A549 (cell line): Measurements from ENCODE around the gene ANKFY1. TPM values are rescaled to one million over a fixed set of nuclear protein-coding genes. Genes with fewer than 3 reads are reported as not detected.

ENCODE experiments used
- ATAC-seq, 2 experiments: fragments of 200-7000 bp in 1 of 2; fragments of >200 bp in 1 of 2; cut with Nextera tagmentation in 1 of 2; cut with Tn5 transposase in 1 of 2; 3 replicates each; pipeline versions ENCODE4 v1.8.0 to v1.9.1; 2018 to 2020; ENCODE audit warnings: mild to moderate bottlenecking in 1 of 2, moderate library complexity in 1 of 2
- CTCF ChIA-PET: fragments of 300-600 bp; sonication (Branson Sonifier 250); formaldehyde crosslinking; extraction: SDS; loops from one replicate; lab custom pipeline; 2021; ENCODE audit warnings: antibody characterized with exemption, inconsistent platforms; lab: Yijun Ruan, JAX
- POLR2A ChIA-PET: fragments of 350-600 bp; formaldehyde crosslinking; extraction: SDS; loops from one replicate; lab custom pipeline; 2021; ENCODE audit warnings: antibody characterized with exemption, inconsistent platforms; lab: Yijun Ruan, JAX
- DNase-seq, 2 experiments: peaks; one replicate each; pipeline versions ENCODE4 v3.0.0 to v3.0.0-alpha.2; 2011 to 2016; ENCODE audit warnings: low read depth in 1 of 2, low spot score in 1 of 2
- FAIRE-seq: peaks from 2 replicates; lab custom pipeline; 2011; peaks lifted over from hg19 to GRCh38; lab: Jason Lieb, UNC
- H3K27ac ChIP-seq, 2 experiments: fragments of >200 bp; sonication (Bioruptor Twin); formaldehyde crosslinking; 3 replicates each; pipeline ENCODE4 v1.5.1; 2016 to 2017
- H3K4me1 ChIP-seq: fragments of >200 bp; sonication (Bioruptor Twin); formaldehyde crosslinking; 3 replicates; pipeline ENCODE4 v1.6.1; 2016
- H3K4me2 ChIP-seq: fragments of >200 bp; sonication (Bioruptor Twin); formaldehyde crosslinking; 3 replicates; pipeline ENCODE4 v1.6.1; 2016
- H3K4me3 ChIP-seq: fragments of >200 bp; sonication (Bioruptor Twin); formaldehyde crosslinking; 3 replicates; pipeline ENCODE4 v1.5.1; 2016
- H3K9me3 ChIP-seq: fragments of >200 bp; sonication (Bioruptor Twin); formaldehyde crosslinking; 3 replicates; pipeline ENCODE4 v1.6.1; 2016
- BHLHE40 ChIP-seq: IDR thresholded peaks from 2 replicates; pipeline ENCODE4 v1.6.1; 2012; ENCODE audit warnings: low read depth, low read length, inconsistent platforms
- CEBPB ChIP-seq, 2 experiments: fragments of >200 bp in 1 of 2; sonication (Bioruptor Twin) in 1 of 2; formaldehyde crosslinking in 1 of 2; IDR thresholded peaks; 2 replicates each; pipeline ENCODE4 v1.6.1; 2012 to 2016
- CHD4 ChIP-seq: fragments of 200-600 bp; sonication (generic); IDR thresholded peaks from 2 replicates; pipeline ENCODE4 v1.6.1; 2016; ENCODE audit warnings: antibody characterized with exemption, mild to moderate bottlenecking, borderline replicate concordance
- CTCF ChIP-seq: fragments of >200 bp; sonication (Bioruptor Twin); formaldehyde crosslinking; IDR thresholded peaks from 3 replicates; pipeline ENCODE4 v1.5.1; 2016
- E2F6 ChIP-seq: IDR thresholded peaks from 2 replicates; pipeline ENCODE4 v1.6.1; 2012; ENCODE audit warnings: low read depth, borderline replicate concordance
- EP300 ChIP-seq, 2 experiments: fragments of >200 bp; sonication (Bioruptor Twin); formaldehyde crosslinking; IDR thresholded peaks; 2 replicates in 1 of 2; 3 replicates in 1 of 2; pipeline ENCODE4 v1.6.1; 2016 to 2017
- FOXS1 ChIP-seq: fragments of 250-450 bp; sonication (Bioruptor Pico); IDR thresholded peaks from 2 replicates; pipeline ENCODE4 v1.5.0; 2020; ENCODE audit warnings: mild to moderate bottlenecking, moderate library complexity
- HOXA7 ChIP-seq: fragments of 250-450 bp; sonication (Bioruptor Pico); IDR thresholded peaks from 2 replicates; pipeline ENCODE4 v1.5.0; 2020; ENCODE audit warnings: mild to moderate bottlenecking, moderate library complexity
- MAZ ChIP-seq: fragments of 150-350 bp; IDR thresholded peaks from 2 replicates; pipeline ENCODE4 v1.6.1; 2014; ENCODE audit warnings: antibody characterized with exemption, low read depth, low read length, borderline replicate concordance
- PBX3 ChIP-seq: IDR thresholded peaks from 2 replicates; pipeline ENCODE4 v1.6.1; 2012
- PHF8 ChIP-seq: fragments of 200-600 bp; sonication (generic); IDR thresholded peaks from 2 replicates; pipeline ENCODE4 v1.6.1; 2016; ENCODE audit warnings: low read depth, mild to moderate bottlenecking, antibody characterized with exemption, moderate library complexity, borderline replicate concordance
- RCOR1 ChIP-seq: fragments of 150-350 bp; IDR thresholded peaks from 2 replicates; pipeline ENCODE4 v1.6.1; 2014; ENCODE audit warnings: antibody characterized with exemption, low read length, low read depth
- REST ChIP-seq: fragments of 200-600 bp; sonication (generic); IDR thresholded peaks from 2 replicates; pipeline ENCODE4 v1.6.1; 2016; ENCODE audit warnings: antibody characterized with exemption, mild to moderate bottlenecking, moderate library complexity
- RNF2 ChIP-seq: fragments of 200-600 bp; sonication (generic); IDR thresholded peaks from 2 replicates; pipeline ENCODE4 v1.6.1; 2016; ENCODE audit warnings: low read depth, mild to moderate bottlenecking, antibody characterized with exemption, moderate library complexity, borderline replicate concordance
- ZC3H11A ChIP-seq: fragments of 450-650 bp; IDR thresholded peaks from 2 replicates; pipeline ENCODE4 v1.6.1; 2014; ENCODE audit warnings: antibody characterized with exemption, mild to moderate bottlenecking
- WGBS: methylation state at CpG from one replicate; pipeline ENCODE4 v1.1.6; 2017; ENCODE audit errors: missing lambda C conversion rate; 5-methylcytosine and 5-hydroxymethylcytosine counted together
- polyA plus RNA-seq, 4 experiments: library from polyadenylated mRNA; depleted of rRNA in 3 of 4; stranded (reverse); fragments of >200 nt; fragmentation: RNase III in 1 of 4; extraction: RNeasy Plus Mini Kit Qiagen cat#74134 plus additional on column Dnase treatment in 1 of 4; gene quantifications; 2 replicates in 3 of 4; 3 replicates in 1 of 4; pipeline ENCODE4 v1.2.3, GENCODE V29; 2011 to 2017

The ANKFY1 gene
- polyA plus RNA-seq, 2 of the 4 experiments (the other 2 are of a cell fraction): 28.5 to 51.7 TPM

GRCh38 chr17:4136373-4136772, 127.4 kb downstream of the ANKFY1 start:
- DNase-seq (no peak), ATAC-seq (no peak), FAIRE-seq (no peak)
- CTCF ChIA-PET: interaction anchor here (0.7 to 1.4 kb wide), 3 partner anchors 24 to 1303 kb away, joined by 3 to 4 read pairs (median 3); no protein-coding TSS in a partner anchor
- TF ChIP-seq REST (no peak), CHD4 (no peak), HOXA7 (no peak), PHF8 (no peak)
- 76% methylated on average over 6 of the region's 6 CpGs for WGBS
- Histone ChIP-seq H3K4me3 (no peak overlapping the region), H3K9me3 (no peaks in the 10 kb centered on the region), H3K4me1 (peaks cover 17% of the 10 kb centered on the region), H3K4me2 (no peak overlapping the region), H3K27ac (no peak overlapping the region)
- POLR2A ChIA-PET: no interaction called here

- FAIRE-seq: no peak
- no peak; a peak in 1 of 6 replicates for ATAC-seq
- POLR2A ChIA-PET: interaction anchor here (1.6 kb wide), 1 partner anchor 8 kb away, joined by 15 read pairs; the partner anchor contains the start of genes CYB5D2 and ZZEF1
Observed at GRCh38 chr17:4135489-4135888, 128.3 kb downstream of the ANKFY1 start.

GRCh38 chr17:4134721-4135120, 129.1 kb downstream of the ANKFY1 start:
- CTCF ChIA-PET: interaction anchor here (0.8 to 1.2 kb wide), 3 partner anchors 9 to 65 kb away, joined by 3 to 5 read pairs (median 4); partner anchors contain the start of genes CYB5D2 and ZZEF1
- Histone ChIP-seq H3K9me3 (no peaks in the 10 kb centered on the region), H3K4me2 (no peak overlapping the region), H3K27ac (no peak overlapping the region)
- DNase-seq: no peak
- POLR2A ChIA-PET: interaction anchor here (1.6 kb wide), 1 partner anchor 9 kb away, joined by 15 read pairs; the partner anchor contains the start of genes CYB5D2 and ZZEF1
- no peak for ATAC-seq
- FAIRE-seq: no peak
- TF ChIP-seq CEBPB (IDR thresholded peaks at IDR 0.05) (no peak), RNF2 (no peak), EP300 (IDR thresholded peaks at IDR 0.05) (no peak), PHF8 (no peak), CTCF (no peak), ZC3H11A (no peak), BHLHE40 (no peak), FOXS1 (CRISPR knock-in tag) (no peak), E2F6 (no peak), RCOR1 (no peak), MAZ (no peak), PBX3 (no peak)
- TF ChIP-seq, all 56 proteins: peak for 0
- Histone ChIP-seq H3K4me3 (no peak overlapping the region), H3K4me1 (peaks cover under 1% of the 10 kb centered on the region; the same call in 2 of the 3 replicates)
- WGBS: 89% methylated on average over 3 of the region's 3 CpGs

More at GRCh38 chr17:4135489-4135888, 128.3 kb downstream of the ANKFY1 start:
- CTCF ChIA-PET: interaction anchor here (0.8 to 1.2 kb wide), 3 partner anchors 8 to 64 kb away, joined by 3 to 5 read pairs (median 4); partner anchors contain the start of genes CYB5D2 and ZZEF1
- Histone ChIP-seq H3K4me3 (no peak overlapping the region), H3K9me3 (no peaks in the 10 kb centered on the region), H3K4me1 (peaks cover 8% of the 10 kb centered on the region; the same call in 2 of the 3 replicates), H3K4me2 (no peak overlapping the region), H3K27ac (no peak overlapping the region)
- no peak for DNase-seq
- 94% methylated on average over 3 of the region's 3 CpGs for whole genome bisulfite sequencing
- no peak for TF ChIP-seq RCOR1
